GM12865 (cell line): ENCODE data around the gene PRTN3.

Experiments
- DNase-seq: peaks from one replicate; pipeline ENCODE4 v3.0.0; 2010; ENCODE audit warnings: low read depth
- H3K4me3 ChIP-seq: 2 replicates; pipeline ENCODE4 v1.5.1; 2011; ENCODE audit warnings: mild to moderate bottlenecking, low read depth, low read length, control low read depth
- TF ChIP-seq, protein P1 (sequence below): IDR thresholded peaks from 2 replicates; pipeline ENCODE4 v1.5.1; 2011; ENCODE audit warnings: low read length, control low read depth, low read depth, inconsistent platforms; ENCODE audit not compliant: insufficient read depth; ENCODE audit errors: missing control alignments

PRTN3 gene

GRCh38 chr19:810077-810855 is 30.5 kb upstream of the PRTN3 start:
- H3K4me3 ChIP-seq = no peak overlapping the region
- DNase-seq = no peak
- TF ChIP-seq, protein P1, sequence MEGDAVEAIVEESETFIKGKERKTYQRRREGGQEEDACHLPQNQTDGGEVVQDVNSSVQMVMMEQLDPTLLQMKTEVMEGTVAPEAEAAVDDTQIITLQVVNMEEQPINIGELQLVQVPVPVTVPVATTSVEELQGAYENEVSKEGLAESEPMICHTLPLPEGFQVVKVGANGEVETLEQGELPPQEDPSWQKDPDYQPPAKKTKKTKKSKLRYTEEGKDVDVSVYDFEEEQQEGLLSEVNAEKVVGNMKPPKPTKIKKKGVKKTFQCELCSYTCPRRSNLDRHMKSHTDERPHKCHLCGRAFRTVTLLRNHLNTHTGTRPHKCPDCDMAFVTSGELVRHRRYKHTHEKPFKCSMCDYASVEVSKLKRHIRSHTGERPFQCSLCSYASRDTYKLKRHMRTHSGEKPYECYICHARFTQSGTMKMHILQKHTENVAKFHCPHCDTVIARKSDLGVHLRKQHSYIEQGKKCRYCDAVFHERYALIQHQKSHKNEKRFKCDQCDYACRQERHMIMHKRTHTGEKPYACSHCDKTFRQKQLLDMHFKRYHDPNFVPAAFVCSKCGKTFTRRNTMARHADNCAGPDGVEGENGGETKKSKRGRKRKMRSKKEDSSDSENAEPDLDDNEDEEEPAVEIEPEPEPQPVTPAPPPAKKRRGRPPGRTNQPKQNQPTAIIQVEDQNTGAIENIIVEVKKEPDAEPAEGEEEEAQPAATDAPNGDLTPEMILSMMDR = no peak

- no peak for DNase-seq
- H3K4me3 ChIP-seq = no peak overlapping the region
- TF ChIP-seq, protein P1 = no peak
Observed at GRCh38 chr19:810883-811489, 29.8 kb upstream of the PRTN3 start.

- no peak for DNase-seq
- no peak overlapping the region for H3K4me3 ChIP-seq
- TF ChIP-seq, protein P1 = no peak
Observed at GRCh38 chr19:811506-812048, 29.2 kb upstream of the PRTN3 start.

DNA sequence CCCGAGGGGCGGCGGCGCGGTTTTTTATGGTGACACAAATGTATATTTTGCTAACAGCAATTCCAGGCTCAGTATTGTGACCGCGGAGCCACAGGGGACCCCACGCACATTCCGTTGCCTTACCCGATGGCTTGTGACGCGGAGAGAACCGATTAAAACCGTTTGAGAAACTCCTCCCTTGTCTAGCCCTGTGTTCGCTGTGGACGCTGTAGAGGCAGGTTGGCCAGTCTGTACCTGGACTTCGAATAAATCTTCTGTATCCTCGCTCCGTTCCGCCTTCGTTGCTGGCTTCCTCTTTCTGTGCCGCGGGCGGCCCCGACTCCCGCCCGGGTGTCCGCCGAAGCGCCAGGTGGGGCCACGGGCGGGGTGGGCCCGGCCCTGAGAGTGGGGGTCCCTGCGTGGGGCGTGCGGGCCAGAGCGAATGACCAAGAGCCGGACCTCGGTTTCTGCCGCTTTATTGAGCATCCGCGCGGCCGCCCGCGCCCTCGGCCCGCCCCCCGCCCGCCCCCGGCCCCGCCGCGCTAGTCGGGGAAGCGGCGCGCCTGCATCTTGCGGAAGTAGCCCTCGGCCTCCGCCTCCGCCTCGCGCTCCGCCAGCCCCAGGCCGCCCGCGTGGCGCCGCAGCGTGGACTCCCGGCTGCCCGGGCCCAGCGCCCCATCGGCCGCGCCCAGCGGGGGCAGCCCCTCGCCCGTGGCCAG is 28.6 kb upstream of the PRTN3 start:
- TF ChIP-seq, protein P1 = no peak
- H3K4me3 ChIP-seq = no peak overlapping the region
- no peak for DNase-seq

- DNase-seq = no peak
- TF ChIP-seq, protein P1 = no peak
- H3K4me3 ChIP-seq = no peak overlapping the region
Observed at GRCh38 chr19:812747-813218, 28.0 kb upstream of the PRTN3 start.

- no peak for DNase-seq
- TF ChIP-seq, protein P1 = no peak
- H3K4me3 ChIP-seq = no peak overlapping the region
Observed at GRCh38 chr19:813219-814151, 27.3 kb upstream of the PRTN3 start.
